Daoy (cell line): ENCODE measurements around the gene SPP2. TPM values are rescaled to one million over a fixed set of nuclear protein-coding genes. Genes with fewer than 3 reads are reported as not detected.
A peak's percentile ranks its signal among the peaks of the same experiment; 100 is the strongest.

ENCODE experiments used
- DNase-seq: peaks from one replicate; pipeline ENCODE4 v3.0.0-alpha.2; 2015; ENCODE audit warnings: low read depth
- total RNA-seq: library from RNA; depleted of rRNA; stranded (reverse); fragments of >200 nt; shearing (Covaris generic); gene quantifications from 2 replicates; pipeline ENCODE4 v1.2.3, GENCODE V29; 2014; rRNA removed

Gene SPP2
- total RNA-seq, 1 experiment from 2014 or later = not detected

DNA sequence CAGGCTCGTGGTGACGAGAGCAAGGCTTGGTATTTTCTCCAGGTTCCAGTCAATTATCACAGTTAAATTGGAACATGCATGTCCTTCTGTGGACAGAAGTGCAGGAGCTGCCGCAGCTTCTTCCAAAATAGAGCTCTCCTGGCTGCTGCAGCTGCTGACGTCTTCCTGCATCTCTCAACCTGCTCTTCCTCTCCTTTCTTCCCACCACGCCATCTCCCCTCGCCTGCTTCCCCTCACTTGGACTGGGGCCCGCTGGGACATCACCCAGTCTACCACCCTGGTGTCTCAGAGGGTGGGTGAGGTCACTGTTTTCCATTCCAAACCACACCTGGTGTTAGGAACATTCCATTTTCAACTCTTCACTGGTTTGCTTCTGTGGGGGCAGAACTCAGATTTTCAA, 41.4 kb downstream of the SPP2 start:
- peak; percentile 29 for DNase-seq

DNA sequence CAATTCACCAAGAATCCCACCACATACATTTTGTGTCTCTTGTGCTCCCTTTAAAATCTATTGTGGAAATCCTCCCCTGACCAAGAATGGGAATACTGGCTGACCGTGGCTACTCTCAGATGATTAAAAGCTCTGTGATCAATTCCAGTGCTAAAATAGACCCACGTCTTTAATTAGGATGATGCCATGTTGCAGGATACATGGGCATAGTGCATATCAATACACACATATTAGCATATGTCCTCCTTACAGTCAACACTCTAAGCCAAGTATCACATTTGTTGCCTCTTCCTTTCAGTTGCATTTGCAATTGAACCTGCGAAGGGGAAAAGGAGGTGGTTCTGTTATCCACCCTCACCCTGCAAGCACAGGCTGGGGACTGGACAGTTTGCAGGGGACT, 41.8 kb downstream of the SPP2 start:
- DNase-seq = no peak

DNA sequence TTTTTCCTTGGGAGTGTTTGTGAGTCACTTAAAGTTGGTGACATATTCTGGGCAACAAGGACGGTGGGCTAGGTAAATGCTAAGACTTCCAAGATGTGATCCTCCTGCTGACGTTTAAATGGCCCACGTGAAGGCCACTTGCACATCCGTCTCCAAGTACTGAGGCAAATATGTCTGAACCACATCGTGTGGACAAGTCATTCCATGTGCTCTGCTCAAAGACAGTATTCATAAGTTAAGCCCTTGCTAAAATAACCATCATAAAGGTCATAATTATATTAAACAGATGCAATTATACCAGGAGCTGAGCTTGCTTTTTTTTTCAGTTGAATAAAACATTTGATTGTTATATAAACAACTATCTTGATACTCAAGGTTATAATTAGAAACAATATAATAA, 44.8 kb downstream of the SPP2 start:
- DNase-seq = no peak

DNA sequence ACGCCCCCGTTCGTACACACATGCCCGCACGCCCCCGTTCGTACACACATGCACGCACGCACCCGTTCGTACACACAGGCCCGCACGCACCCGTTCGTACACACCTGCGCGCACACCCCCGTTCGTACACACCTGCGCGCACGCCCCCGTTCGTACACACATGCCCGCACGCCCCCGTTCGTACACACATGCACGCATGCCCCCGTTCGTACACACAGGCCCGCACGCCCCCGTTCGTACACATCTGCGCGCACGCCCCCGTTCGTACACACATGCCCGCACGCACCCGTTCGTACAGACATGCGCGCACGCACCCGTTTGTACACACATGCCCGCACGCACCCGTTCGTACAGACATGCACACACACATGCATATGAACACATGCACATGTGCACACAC, 45.7 kb downstream of the SPP2 start:
- no peak for DNase-seq

DNA sequence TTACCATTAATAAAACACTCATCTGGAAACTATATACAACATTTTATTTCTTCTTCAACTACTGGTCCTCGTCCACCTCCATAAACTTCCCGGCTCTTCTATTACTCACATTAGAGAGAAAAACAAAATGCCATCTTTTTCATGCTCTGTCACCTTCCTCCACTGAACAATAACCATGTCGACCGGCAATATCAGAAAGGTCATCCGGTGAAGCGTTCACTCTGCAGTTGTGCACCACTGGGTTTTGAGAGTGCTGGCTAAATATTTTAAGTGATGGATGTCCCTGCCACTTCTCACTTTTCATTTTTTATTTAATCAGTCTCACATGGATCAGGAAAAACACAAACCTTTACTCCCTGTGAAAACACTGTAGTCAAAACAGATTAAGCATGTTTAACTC, 48.2 kb downstream of the SPP2 start:
- no peak for DNase-seq

DNA sequence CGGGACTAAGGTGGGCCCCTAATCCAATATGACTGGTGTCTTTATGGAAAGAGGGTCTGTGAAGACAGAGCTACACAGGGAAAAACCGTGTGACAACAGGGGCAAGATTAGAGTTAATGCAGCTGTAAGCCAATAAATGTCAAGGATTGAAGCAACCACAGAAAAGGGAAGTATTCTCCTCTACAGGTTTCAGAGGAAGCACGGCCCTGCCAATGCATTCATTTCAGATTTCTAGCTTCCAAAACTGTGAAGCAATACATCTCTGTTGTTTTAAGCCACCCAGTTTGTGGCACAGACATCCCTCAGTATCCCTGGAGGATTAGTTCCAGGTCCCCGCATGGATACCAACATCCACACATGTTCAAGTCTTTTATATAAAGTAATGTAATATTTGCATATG, 48.8 kb downstream of the SPP2 start:
- no peak for DNase-seq

DNA sequence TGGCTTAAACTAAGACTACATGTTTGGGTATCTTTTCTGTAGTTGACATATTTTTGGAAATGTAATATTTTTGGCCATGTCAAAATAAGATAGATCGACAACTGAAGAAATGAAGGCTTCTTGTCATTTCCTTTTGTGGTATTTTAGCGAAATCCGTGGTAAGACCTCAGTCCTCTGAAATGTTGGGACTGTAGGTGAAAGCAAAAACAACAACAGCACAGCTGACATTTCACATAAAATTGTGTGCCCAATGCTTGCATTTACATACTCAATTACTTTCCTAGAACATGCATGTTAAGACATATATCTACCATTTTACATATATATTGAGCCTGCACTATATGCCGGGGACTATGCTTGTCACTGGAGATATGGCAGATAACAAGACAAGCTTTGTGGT, 50.2 kb downstream of the SPP2 start:
- no peak for DNase-seq

DNA sequence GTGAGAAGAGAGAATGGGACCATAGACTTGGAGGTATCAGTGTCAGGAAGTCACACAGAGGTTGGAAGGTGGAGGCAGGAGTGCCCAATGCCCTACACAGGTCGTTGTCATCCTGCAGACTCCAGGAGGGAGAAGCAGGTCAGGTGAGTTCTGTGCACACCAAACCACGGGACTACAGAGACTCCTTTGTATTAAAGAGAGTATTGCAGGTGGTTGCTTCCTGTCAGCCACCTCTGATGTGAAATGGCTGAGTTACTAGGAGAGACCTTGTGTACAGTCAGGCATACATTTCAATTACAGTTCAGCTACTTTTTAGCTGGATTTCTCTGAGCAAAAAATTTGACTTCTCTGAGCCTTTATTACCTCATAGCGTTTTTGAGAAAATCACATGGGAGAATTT, 51.6 kb downstream of the SPP2 start:
- no peak for DNase-seq

DNA sequence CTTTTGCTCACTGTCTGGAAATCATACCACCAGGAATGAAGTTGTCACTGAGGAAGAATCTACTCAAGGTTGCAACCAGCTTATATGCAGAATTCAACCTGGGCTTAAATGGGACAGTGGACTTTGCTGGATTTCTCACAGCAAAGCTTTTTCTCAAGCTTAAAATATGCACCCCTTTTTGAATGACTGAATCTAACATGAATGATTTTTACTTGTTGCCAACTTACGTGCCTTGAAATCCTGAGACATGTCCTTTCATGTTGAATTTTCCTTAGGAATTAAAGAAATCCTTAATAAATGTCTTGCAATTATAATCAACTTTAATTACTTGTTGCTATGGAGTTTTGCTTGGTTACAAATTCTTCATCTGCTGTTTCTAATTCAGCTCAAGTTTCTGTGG, 57.4 kb downstream of the SPP2 start:
- no peak for DNase-seq

DNA sequence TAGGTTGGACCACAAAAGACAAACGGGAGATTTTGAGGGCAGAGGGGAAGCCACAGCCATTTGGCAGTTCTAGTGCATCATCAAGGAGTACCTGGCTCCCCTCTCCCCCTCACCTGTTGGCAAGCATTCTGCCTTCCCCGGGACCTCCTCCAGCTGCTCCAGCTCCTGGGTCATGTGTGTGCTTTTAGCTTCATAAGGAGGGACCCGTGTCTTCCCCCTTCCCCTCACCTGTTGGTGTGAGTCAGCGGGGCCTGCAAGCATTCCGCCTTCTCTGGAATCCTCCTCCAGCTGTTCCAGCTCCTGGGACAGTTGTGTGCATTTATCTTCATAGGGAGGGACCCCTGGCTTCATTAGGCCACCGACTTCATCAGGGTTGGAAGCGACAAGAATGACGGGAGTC, 58.8 kb downstream of the SPP2 start:
- DNase-seq = no peak

DNA sequence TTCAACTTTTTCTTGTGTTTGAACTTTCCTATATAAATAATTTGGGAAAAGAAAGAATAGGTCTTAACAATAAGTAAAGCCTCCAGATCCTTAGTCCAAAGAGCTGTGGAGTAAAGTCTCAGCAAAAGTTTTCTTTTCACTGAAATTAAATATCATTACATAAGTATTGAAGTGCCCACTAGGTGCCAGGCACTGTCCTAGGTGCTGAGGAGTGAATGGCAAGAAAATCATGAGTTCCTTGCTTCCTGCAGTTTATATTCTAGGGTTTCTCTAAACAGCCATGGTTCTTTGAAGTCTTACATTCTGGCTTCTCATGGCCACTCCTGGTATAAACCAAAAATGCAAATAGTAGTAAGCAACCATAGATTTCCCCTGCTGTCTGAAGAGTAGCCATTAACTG, 59.7 kb downstream of the SPP2 start:
- no peak for DNase-seq

DNA sequence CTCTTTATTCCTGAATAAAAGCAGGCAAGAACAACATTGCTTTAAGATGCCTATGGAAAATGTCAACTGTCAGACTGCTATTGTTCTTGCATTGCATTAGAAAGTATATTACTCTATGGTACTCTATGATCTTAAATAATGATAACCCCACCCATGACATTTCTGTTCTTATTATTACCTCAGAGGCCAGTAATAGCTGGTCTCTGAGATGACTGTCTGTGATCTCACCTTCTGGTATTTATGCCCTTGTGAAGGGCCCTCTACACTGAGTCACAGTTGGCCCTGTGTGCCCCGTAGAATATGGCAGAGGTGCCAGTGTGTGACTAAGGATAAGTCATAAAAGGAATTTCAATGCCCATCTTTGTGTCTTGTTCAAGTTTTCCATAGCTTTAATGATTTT, 61.0 kb downstream of the SPP2 start:
- peak; percentile 73 for DNase-seq

DNA sequence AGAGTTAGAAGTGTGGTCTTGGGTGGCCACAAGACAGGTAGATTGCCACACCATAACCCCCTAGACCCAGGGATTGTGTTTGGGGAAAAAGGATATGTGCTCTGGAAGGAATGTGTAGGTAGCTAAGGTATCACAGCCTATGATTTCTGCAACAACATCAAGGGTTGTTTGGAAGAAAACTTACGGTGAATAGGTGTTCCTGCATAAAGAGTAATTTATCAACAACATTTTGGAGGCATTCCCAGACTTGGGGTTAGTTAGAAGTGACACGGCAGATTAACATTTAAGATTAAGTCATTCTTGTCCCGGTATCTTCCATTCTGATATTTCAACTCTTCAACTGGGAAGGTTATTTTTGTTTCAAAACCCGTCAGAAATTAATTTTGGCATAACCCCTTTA, 65.5 kb downstream of the SPP2 start:
- no peak for DNase-seq

DNA sequence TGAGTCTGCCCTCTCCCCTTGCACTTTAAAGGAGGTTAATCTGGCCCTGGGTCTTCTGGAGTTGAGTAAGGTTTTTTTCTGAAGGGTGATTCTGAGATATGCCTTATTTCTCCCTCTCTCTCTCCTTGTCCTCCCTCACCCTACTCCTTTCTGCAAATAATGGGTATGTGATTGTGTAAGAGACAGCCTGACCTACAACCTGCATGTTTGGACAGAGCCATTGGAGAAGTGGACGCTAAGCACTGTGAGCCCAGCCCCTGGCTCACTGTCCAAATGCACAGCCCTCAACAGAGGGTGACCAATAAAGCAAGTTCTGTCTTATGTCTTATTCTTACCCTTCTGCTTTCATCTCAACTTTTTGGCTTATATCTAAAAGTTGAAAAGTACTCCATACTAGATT, 71.5 kb downstream of the SPP2 start:
- DNase-seq = no peak

DNA sequence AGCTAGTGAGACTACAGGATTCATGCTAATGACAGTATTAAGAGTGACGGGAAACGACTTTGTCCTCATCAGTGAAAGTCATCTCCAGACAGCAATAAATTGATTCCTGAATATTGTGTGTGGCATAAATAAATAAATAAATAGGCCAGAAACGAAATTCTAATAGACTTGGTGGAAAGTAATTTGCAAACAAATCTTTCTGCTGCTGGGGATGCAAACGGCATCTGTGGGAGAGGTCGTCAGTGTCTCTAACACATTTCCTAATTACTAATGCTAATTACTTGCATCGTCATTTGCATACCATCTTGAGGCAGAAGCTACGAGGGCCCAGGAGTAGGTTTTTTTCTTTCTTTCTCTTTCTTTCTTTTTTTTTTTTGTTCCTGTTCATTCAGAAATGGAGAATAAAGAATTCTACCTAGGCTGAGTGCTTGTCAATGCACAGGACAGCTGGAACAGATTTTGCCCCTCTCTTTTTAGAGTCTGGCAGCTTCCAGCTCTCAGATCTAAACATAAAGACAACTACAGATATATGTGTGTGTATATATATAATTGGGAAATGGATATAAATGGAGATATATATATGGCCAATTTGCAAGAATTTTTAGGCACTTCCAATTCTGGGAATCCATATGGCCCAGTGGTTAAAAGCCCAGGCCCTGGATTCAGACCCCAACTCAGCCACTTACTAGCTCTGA, 75.1 kb downstream of the SPP2 start:
- DNase-seq = no peak

DNA sequence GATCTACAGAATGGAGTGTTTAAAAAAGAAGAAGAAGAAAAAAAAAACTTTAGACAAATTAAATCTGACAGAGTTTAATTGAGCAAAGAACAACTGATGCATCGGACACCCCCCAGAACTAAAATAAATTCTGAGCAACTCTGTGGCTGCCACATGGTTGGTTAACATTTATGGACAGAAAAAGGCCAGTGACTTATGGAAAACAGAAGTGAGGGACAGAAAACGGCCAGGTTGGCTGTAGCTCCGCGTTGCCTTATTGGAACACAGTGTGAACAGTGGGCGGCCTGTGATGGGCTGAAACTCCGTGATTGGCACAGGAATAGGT, 75.6 kb downstream of the SPP2 start:
- no peak for DNase-seq

Other genes with a start within 250 kb of the SPP2 start
- 85.5 and 86.3 TPM in 2 replicates for gene HJURP, start 196.2 kb upstream of the SPP2 start, total RNA-seq
- 0.06 and 0.12 TPM in 2 replicates for gene TRPM8, start 133.3 kb upstream of the SPP2 start, total RNA-seq